ENCODE data around the gene ARMC7. TPM values are rescaled to one million over a fixed set of nuclear protein-coding genes. Genes with fewer than 3 reads are reported as not detected.

ARMC7 gene
- polyA plus RNA-seq (3.7 and 4.0 TPM in 2 replicates), polyA minus RNA-seq (3.4 and 5.0 TPM in 2 replicates)

DNA sequence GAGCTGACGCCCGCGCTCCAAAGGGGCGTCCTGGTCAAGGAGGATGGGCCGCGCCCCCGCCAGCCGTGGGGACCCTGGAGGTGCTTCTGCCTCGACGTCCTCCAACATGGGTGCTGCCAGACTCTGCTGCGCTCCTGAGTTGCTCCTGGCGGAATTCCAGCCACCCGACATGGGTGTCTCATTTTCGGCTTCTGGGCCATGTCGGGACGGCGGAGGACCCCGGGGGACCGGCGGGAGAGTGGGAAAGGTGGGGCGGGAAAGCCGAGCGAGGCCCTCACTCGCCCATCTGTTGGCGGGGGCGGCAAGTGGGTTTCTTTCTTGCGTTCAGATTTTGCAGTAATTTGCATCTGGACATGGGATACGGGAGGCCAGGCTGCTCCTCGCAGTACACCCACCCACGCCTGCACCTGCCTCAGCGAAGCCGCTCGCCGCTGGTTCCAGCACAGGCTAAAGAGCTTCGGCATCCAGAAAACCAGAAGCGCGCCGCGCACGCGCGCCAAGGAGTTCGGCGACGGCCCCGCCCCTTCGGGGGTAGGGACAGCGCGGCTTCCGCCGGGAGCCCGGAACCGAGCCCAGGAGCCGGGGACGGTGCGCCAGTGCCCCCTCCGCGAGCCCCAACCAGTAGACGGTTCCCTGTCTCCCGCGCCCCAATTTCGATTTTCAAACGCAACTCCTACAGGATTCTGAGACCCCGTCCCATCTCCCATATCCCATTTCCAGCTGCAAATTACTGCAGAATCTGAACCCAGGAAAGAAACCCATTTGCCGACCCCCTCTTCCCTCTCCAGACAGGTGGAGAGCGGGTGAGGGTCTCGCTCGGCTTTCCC is at the start of gene ARMC7:
Gene ARMC7 (plus strand): TSS at position 563 of the 827 bp plus-strand sequence. CDS start 320 bp downstream, outside the sequence.
- Histone ChIP-seq H4K20me1 (ENCODE audit: insufficient read depth) (no peaks in the 10 kb centered on the region), H3F3A (ENCODE audit: insufficient read depth, low read length, poor library complexity, severe bottlenecking) (no peaks in the 10 kb centered on the region), H3K9me2 (ENCODE audit: insufficient read depth, low read length) (no peaks in the 10 kb centered on the region), H3K4me2 (ENCODE audit: low read length) (peak within 1 kb of the TSS; percentile 40), H3K36me3 (ENCODE audit: insufficient read depth, low read length) (no peaks in the 10 kb centered on the region), H3K9me3 (ENCODE audit: low read length) (no peaks in the 10 kb centered on the region), H3K4me3 (ENCODE audit: low read length) (peak within 1 kb of the TSS; percentile 80), H3K9ac (ENCODE audit: low read length) (peak within 1 kb of the TSS; percentile 64), H2AFZ (ENCODE audit: low read depth, low read length) (peak within 1 kb of the TSS; percentile 95), H3K27me3 (ENCODE audit: insufficient read depth, low read depth, low read length) (no peaks in the 10 kb centered on the region), H3K79me2 (replicated peaks; ENCODE audit: insufficient read depth, low read length) (peaks cover 9% of the 10 kb centered on the region), H3K27ac (ENCODE audit: low read length) (peak within 1 kb of the TSS; percentile 28)
- no peak for TF ChIP-seq EZH2 (IDR thresholded peaks at IDR 0.05; ENCODE audit: borderline replicate concordance, insufficient read depth, low read length, poor library complexity, severe bottlenecking)
- peak; percentile 31 for TF ChIP-seq TAF1 (IDR thresholded peaks at IDR 0.05; ENCODE audit: low read depth)
- peak; percentile 57 for TF ChIP-seq MXI1 (conservative IDR thresholded peaks at IDR 0.05; ENCODE audit: poor library complexity, severe bottlenecking)
- no peak for TF ChIP-seq EP300 (conservative IDR thresholded peaks at IDR 0.05; ENCODE audit: poor library complexity, severe bottlenecking)
- peak; percentile 71 for TF ChIP-seq POLR2AphosphoS5 (IDR thresholded peaks at IDR 0.05)
- peak; percentile 11 for TF ChIP-seq RAD21 (conservative IDR thresholded peaks at IDR 0.05)

DNA sequence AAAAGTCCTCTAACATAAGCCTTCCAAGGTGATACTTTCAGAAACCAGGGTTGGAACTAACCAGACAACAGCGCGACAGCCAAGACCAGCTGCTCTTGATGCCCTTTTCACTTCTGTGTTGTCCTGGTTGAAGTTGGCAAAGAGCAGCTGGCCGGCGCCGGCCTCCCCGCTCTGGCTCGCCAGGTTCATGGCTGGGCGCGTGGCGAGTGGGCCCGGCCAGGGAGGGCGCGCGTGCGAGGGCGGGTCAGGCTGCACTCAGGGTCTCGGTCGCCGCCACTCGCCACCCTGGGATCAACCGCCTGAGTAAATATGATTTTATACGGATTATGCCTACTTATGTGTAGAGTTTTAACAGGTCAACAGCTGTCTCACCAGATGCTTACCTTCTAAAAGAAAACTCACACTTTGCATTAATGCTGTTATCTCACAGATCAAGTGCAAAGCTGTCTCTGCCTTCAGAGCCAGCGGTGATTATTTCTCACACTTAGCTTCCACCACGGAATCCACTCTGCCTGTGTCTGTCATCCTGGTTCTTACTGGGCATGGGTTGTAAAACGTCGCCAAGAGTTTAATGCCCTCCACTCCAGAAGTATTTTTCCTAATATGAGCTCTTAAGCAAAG is 49.2 kb upstream of the ARMC7 start:
- no peak overlapping the region for H3K4me3 ChIP-seq (ENCODE audit: low read length)
- no peak overlapping the region for H3K9ac ChIP-seq (ENCODE audit: low read length)
- H3K36me3 ChIP-seq (ENCODE audit: insufficient read depth, low read length), result peaks cover 5% of the 10 kb centered on the region
- no peaks in the 10 kb centered on the region for H3K79me2 ChIP-seq (replicated peaks; ENCODE audit: insufficient read depth, low read length)
- no peak overlapping the region for H3K27ac ChIP-seq (ENCODE audit: low read length)
- H3K9me2 ChIP-seq (ENCODE audit: insufficient read depth, low read length), result no peaks in the 10 kb centered on the region
- no peaks in the 10 kb centered on the region for H3F3A ChIP-seq (ENCODE audit: insufficient read depth, low read length, poor library complexity, severe bottlenecking)
- no peaks in the 10 kb centered on the region for H4K20me1 ChIP-seq (ENCODE audit: insufficient read depth)
- H3K27me3 ChIP-seq (ENCODE audit: insufficient read depth, low read depth, low read length), result no peaks in the 10 kb centered on the region
- no peaks in the 10 kb centered on the region for H3K9me3 ChIP-seq (ENCODE audit: low read length)
- TF ChIP-seq SMC3 (conservative IDR thresholded peaks at IDR 0.05; ENCODE audit: poor library complexity) (no peak), REST (IDR thresholded peaks at IDR 0.05; ENCODE audit: borderline replicate concordance) (no peak), MXI1 (conservative IDR thresholded peaks at IDR 0.05; ENCODE audit: poor library complexity, severe bottlenecking) (no peak), RAD21 (conservative IDR thresholded peaks at IDR 0.05) (no peak), EP300 (conservative IDR thresholded peaks at IDR 0.05; ENCODE audit: poor library complexity, severe bottlenecking) (no peak), TAF1 (IDR thresholded peaks at IDR 0.05; ENCODE audit: low read depth) (no peak), EZH2 (IDR thresholded peaks at IDR 0.05; ENCODE audit: borderline replicate concordance, insufficient read depth, low read length, poor library complexity, severe bottlenecking) (no peak), POLR2AphosphoS5 (IDR thresholded peaks at IDR 0.05) (no peak)
- TF ChIP-seq, protein P1, sequence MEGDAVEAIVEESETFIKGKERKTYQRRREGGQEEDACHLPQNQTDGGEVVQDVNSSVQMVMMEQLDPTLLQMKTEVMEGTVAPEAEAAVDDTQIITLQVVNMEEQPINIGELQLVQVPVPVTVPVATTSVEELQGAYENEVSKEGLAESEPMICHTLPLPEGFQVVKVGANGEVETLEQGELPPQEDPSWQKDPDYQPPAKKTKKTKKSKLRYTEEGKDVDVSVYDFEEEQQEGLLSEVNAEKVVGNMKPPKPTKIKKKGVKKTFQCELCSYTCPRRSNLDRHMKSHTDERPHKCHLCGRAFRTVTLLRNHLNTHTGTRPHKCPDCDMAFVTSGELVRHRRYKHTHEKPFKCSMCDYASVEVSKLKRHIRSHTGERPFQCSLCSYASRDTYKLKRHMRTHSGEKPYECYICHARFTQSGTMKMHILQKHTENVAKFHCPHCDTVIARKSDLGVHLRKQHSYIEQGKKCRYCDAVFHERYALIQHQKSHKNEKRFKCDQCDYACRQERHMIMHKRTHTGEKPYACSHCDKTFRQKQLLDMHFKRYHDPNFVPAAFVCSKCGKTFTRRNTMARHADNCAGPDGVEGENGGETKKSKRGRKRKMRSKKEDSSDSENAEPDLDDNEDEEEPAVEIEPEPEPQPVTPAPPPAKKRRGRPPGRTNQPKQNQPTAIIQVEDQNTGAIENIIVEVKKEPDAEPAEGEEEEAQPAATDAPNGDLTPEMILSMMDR (IDR thresholded peaks at IDR 0.05; ENCODE audit: poor library complexity, severe bottlenecking), result no peak
- H3K4me2 ChIP-seq (ENCODE audit: low read length), result no peak overlapping the region
- H2AFZ ChIP-seq (ENCODE audit: low read depth, low read length), result no peak overlapping the region

Data from neural cell (in vitro differentiated cells).